Measurements from ENCODE around the gene NUP133. TPM values are rescaled to one million over a fixed set of nuclear protein-coding genes. Genes with fewer than 3 reads are reported as not detected.

The NUP133 gene
- total RNA-seq, 1 experiment from 2014 or later = 59.0 TPM

- BruUV-seq (replicated peaks) = no TSS peak
- H3K36me3 ChIP-seq (ENCODE audit: insufficient read depth, low read length, poor library complexity, severe bottlenecking) = peaks cover 34% of the 10 kb centered on the region
- ChIA-PET CTCF (no interaction called here), POLR2A (ENCODE audit: low non-redundant PET) (no interaction called here)
- DNase-seq (ENCODE audit: low spot score) = peak; percentile 29
- H3K4me3 ChIP-seq (ENCODE audit: low read depth, low read length, poor library complexity, severe bottlenecking) = no peak overlapping the region
- no peak overlapping the region for H3K27ac ChIP-seq (ENCODE audit: low read depth, low read length, poor library complexity, severe bottlenecking)
- no peak for TF ChIP-seq EZH2 (IDR thresholded peaks at IDR 0.05; ENCODE audit: borderline replicate concordance, low read depth, low read length, poor library complexity, severe bottlenecking)
- peak; percentile 55 for TF ChIP-seq CTCF (conservative IDR thresholded peaks at IDR 0.05; ENCODE audit: low read depth, low read length)
- no peaks in the 10 kb centered on the region for H3K4me1 ChIP-seq (ENCODE audit: insufficient read depth, low read length, poor library complexity, severe bottlenecking)
- no peaks in the 10 kb centered on the region for H3K9me3 ChIP-seq (ENCODE audit: low read depth, low read length, poor library complexity, severe bottlenecking)
- intact Hi-C loops (cut with micrococcal nuclease; ENCODE audit: unreplicated experiment) = loop anchor here (1.0 kb wide), 1 partner anchor 195 kb away; no protein-coding TSS in a partner anchor
- H3K27me3 ChIP-seq (replicated peaks; ENCODE audit: insufficient read depth, low read depth, low read length, poor library complexity) = no peaks in the 10 kb centered on the region
Observed at GRCh38 chr1:229452956-229453801, 55.0 kb downstream of the NUP133 start.

- Histone ChIP-seq H3K4me3 (ENCODE audit: low read depth, low read length, poor library complexity, severe bottlenecking) (no peak overlapping the region), H3K4me1 (ENCODE audit: insufficient read depth, low read length, poor library complexity, severe bottlenecking) (no peaks in the 10 kb centered on the region), H3K36me3 (ENCODE audit: insufficient read depth, low read length, poor library complexity, severe bottlenecking) (peaks cover 18% of the 10 kb centered on the region), H3K27ac (ENCODE audit: low read depth, low read length, poor library complexity, severe bottlenecking) (no peak overlapping the region), H3K27me3 (replicated peaks; ENCODE audit: insufficient read depth, low read depth, low read length, poor library complexity) (no peaks in the 10 kb centered on the region), H3K9me3 (ENCODE audit: low read depth, low read length, poor library complexity, severe bottlenecking) (no peaks in the 10 kb centered on the region)
- ChIA-PET CTCF (no interaction called here), POLR2A (ENCODE audit: low non-redundant PET) (no interaction called here)
- TF ChIP-seq EZH2 (IDR thresholded peaks at IDR 0.05; ENCODE audit: borderline replicate concordance, low read depth, low read length, poor library complexity, severe bottlenecking) (no peak), CTCF (conservative IDR thresholded peaks at IDR 0.05; ENCODE audit: low read depth, low read length) (no peak)
- no TSS peak for BruUV-seq (replicated peaks)
- no peak for DNase-seq (ENCODE audit: low spot score)
- intact Hi-C loops (cut with micrococcal nuclease; ENCODE audit: unreplicated experiment) = no loop called here
Observed at GRCh38 chr1:229448845-229449244, 59.3 kb downstream of the NUP133 start.

GRCh38 chr1:229448354-229448753 is 59.8 kb downstream of the NUP133 start:
- H3K4me3 ChIP-seq (ENCODE audit: low read depth, low read length, poor library complexity, severe bottlenecking) = no peak overlapping the region
- no peak for DNase-seq (ENCODE audit: low spot score)
- CTCF ChIA-PET = no interaction called here
- POLR2A ChIA-PET (ENCODE audit: low non-redundant PET) = no interaction called here
- H3K27me3 ChIP-seq (replicated peaks; ENCODE audit: insufficient read depth, low read depth, low read length, poor library complexity) = no peaks in the 10 kb centered on the region
- no peaks in the 10 kb centered on the region for H3K4me1 ChIP-seq (ENCODE audit: insufficient read depth, low read length, poor library complexity, severe bottlenecking)
- no peaks in the 10 kb centered on the region for H3K9me3 ChIP-seq (ENCODE audit: low read depth, low read length, poor library complexity, severe bottlenecking)
- H3K27ac ChIP-seq (ENCODE audit: low read depth, low read length, poor library complexity, severe bottlenecking) = no peak overlapping the region
- BruUV-seq (replicated peaks) = no TSS peak
- TF ChIP-seq CTCF (conservative IDR thresholded peaks at IDR 0.05; ENCODE audit: low read depth, low read length) (no peak), EZH2 (IDR thresholded peaks at IDR 0.05; ENCODE audit: borderline replicate concordance, low read depth, low read length, poor library complexity, severe bottlenecking) (no peak)
- intact Hi-C loops (cut with micrococcal nuclease; ENCODE audit: unreplicated experiment) = no loop called here
- H3K36me3 ChIP-seq (ENCODE audit: insufficient read depth, low read length, poor library complexity, severe bottlenecking) = peaks cover 18% of the 10 kb centered on the region
